MCF 10A (cell line): ENCODE results near the gene NAB1. TPM values are rescaled to one million over a fixed set of nuclear protein-coding genes. Genes with fewer than 3 reads are reported as not detected.

ENCODE experiments used
- BruUV-seq: library from RNA; stranded (reverse); fragments of 400-500 nt; replicated peaks from 2 replicates; lab custom pipeline; 2021; lab: Mats Ljungman, UMichigan
- CTCF ChIA-PET: fragments of 300-600 bp; sonication (Branson Sonifier 250); formaldehyde crosslinking; extraction: SDS; loops from one replicate; lab custom pipeline; 2021; ENCODE audit warnings: antibody characterized with exemption, inconsistent platforms; lab: Yijun Ruan, JAX
- POLR2A ChIA-PET: fragments of 300-600, 350-650 bp; sonication (Branson Sonifier 250); formaldehyde crosslinking; extraction: SDS; loops from one replicate; lab custom pipeline; 2020; ENCODE audit warnings: antibody characterized with exemption, inconsistent platforms; lab: Yijun Ruan, JAX
- DNase-seq: peaks from one replicate; pipeline ENCODE4 v3.0.0-alpha.2; 2018; ENCODE audit not compliant: unreplicated experiment
- H3K27ac Mint-ChIP-seq: one replicate; pipeline ENCODE4 v1.8.0; 2022; ENCODE audit warnings: mild to moderate bottlenecking, low read depth, mixed read lengths; ENCODE audit not compliant: unreplicated experiment
- H3K27me3 Mint-ChIP-seq: one replicate; pipeline ENCODE4 v1.8.0; 2022; ENCODE audit warnings: mixed read lengths; ENCODE audit not compliant: insufficient read depth, unreplicated experiment
- H3K36me3 Mint-ChIP-seq: one replicate; pipeline ENCODE4 v1.8.0; 2022; ENCODE audit warnings: mild to moderate bottlenecking, moderate library complexity, mixed read lengths; ENCODE audit not compliant: insufficient read depth, unreplicated experiment
- H3K4me1 Mint-ChIP-seq: one replicate; pipeline ENCODE4 v1.8.0; 2022; ENCODE audit warnings: mixed read lengths; ENCODE audit not compliant: insufficient read depth, unreplicated experiment
- H3K4me3 Mint-ChIP-seq: one replicate; pipeline ENCODE4 v1.8.0; 2022; ENCODE audit warnings: mild to moderate bottlenecking, moderate library complexity, mixed read lengths; ENCODE audit not compliant: unreplicated experiment
- H3K9me3 Mint-ChIP-seq: one replicate; pipeline ENCODE4 v1.8.0; 2022; ENCODE audit warnings: mixed read lengths; ENCODE audit not compliant: unreplicated experiment
- CTCF ChIP-seq: fragments of 200-600 bp; IDR thresholded peaks from one replicate; pipeline ENCODE4 v1.8.0; 2022; ENCODE audit warnings: antibody characterized with exemption, mild to moderate bottlenecking; ENCODE audit not compliant: unreplicated experiment
- intact Hi-C: fragments of 100-400 bp; cut with micrococcal nuclease; formaldehyde crosslinking; loops from 2 replicates; pipeline ENCODE4 v1.14.1; 2022
- total RNA-seq: library from RNA; stranded (reverse); gene quantifications from 2 replicates; pipeline ENCODE4 v1.2.3, GENCODE V29; 2022

Gene NAB1
- total RNA-seq, 1 experiment from 2014 or later, result 48.5 TPM

- POLR2A ChIA-PET, result interaction anchor here (0.7 kb wide), 1 partner anchor 291 kb away, joined by 3 read pairs; no protein-coding TSS in a partner anchor
- Mint-ChIP-seq H3K27me3 (no peaks in the 10 kb centered on the region), H3K36me3 (no peaks in the 10 kb centered on the region), H3K4me1 (peaks cover 7% of the 10 kb centered on the region), H3K9me3 (no peaks in the 10 kb centered on the region), H3K27ac (no peak overlapping the region), H3K4me3 (no peak overlapping the region)
- no peak for DNase-seq
- intact Hi-C loops, result no loop called here
- no peak for TF ChIP-seq CTCF
- no TSS peak for BruUV-seq
- CTCF ChIA-PET, result no interaction called here
These were observed 33.2 kb upstream of the NAB1 start for GRCh38 chr2:190615555-190616200.

GRCh38 chr2:190618030-190618429 lies 30.9 kb upstream of the NAB1 start:
- CTCF ChIA-PET, result no interaction called here
- Mint-ChIP-seq H3K4me3 (no peak overlapping the region), H3K27ac (no peak overlapping the region), H3K4me1 (no peaks in the 10 kb centered on the region), H3K27me3 (no peaks in the 10 kb centered on the region), H3K36me3 (no peaks in the 10 kb centered on the region), H3K9me3 (no peaks in the 10 kb centered on the region)
- POLR2A ChIA-PET, result interaction anchor here (1.0 to 1.3 kb wide), 3 partner anchors 11 to 17 kb away, joined by 3 to 4 read pairs (median 3); no protein-coding TSS in a partner anchor
- intact Hi-C loops, result no loop called here
- no peak for TF ChIP-seq CTCF
- DNase-seq, result no peak
- BruUV-seq, result no TSS peak

GRCh38 chr2:190625691-190626090 lies 23.2 kb upstream of the NAB1 start:
- H3K4me3 Mint-ChIP-seq, result no peak overlapping the region
- H3K27ac Mint-ChIP-seq, result no peak overlapping the region
- intact Hi-C loops, result no loop called here
- no peak for TF ChIP-seq CTCF
- no peaks in the 10 kb centered on the region for H3K27me3 Mint-ChIP-seq
- peaks cover 8% of the 10 kb centered on the region for H3K9me3 Mint-ChIP-seq
- POLR2A ChIA-PET, result interaction anchor here (0.8 to 3.1 kb wide), 5 partner anchors 10 to 89 kb away, joined by 3 to 18 read pairs (median 3); no protein-coding TSS in a partner anchor
- peaks cover 11% of the 10 kb centered on the region for H3K4me1 Mint-ChIP-seq
- no peaks in the 10 kb centered on the region for H3K36me3 Mint-ChIP-seq
- CTCF ChIA-PET, result interaction anchor here (0.7 to 1.1 kb wide), 3 partner anchors 12 to 925 kb away, joined by 3 read pairs; no protein-coding TSS in a partner anchor
- DNase-seq, result no peak
- BruUV-seq, result no TSS peak

- Mint-ChIP-seq H3K36me3 (no peaks in the 10 kb centered on the region), H3K4me3 (no peak overlapping the region), H3K27me3 (no peaks in the 10 kb centered on the region), H3K27ac (no peak overlapping the region), H3K9me3 (peaks cover 8% of the 10 kb centered on the region), H3K4me1 (peaks cover 11% of the 10 kb centered on the region)
- CTCF ChIA-PET, result interaction anchor here (0.6 kb wide), 1 partner anchor 160 kb away, joined by 4 read pairs; no protein-coding TSS in a partner anchor
- no peak for TF ChIP-seq CTCF
- BruUV-seq, result no TSS peak
- no peak for DNase-seq
- intact Hi-C loops, result no loop called here
- POLR2A ChIA-PET, result interaction anchor here (0.8 to 3.1 kb wide), 3 partner anchors 9 to 15 kb away, joined by 3 to 18 read pairs (median 3); no protein-coding TSS in a partner anchor
These were observed 22.2 kb upstream of the NAB1 start for GRCh38 chr2:190626641-190627210.
